GM20000 (cell line): ENCODE results near the gene TSSC4.

Experiments used
- DNase-seq: peaks from one replicate; pipeline ENCODE4 v3.0.0; 2012; ENCODE audit warnings: low spot score
- CTCF ChIP-seq: IDR thresholded peaks from 2 replicates; pipeline ENCODE4 v1.5.1; 2012; ENCODE audit warnings: mild to moderate bottlenecking, control low read depth; ENCODE audit errors: extremely low read depth, missing control alignments

Gene TSSC4

DNA sequence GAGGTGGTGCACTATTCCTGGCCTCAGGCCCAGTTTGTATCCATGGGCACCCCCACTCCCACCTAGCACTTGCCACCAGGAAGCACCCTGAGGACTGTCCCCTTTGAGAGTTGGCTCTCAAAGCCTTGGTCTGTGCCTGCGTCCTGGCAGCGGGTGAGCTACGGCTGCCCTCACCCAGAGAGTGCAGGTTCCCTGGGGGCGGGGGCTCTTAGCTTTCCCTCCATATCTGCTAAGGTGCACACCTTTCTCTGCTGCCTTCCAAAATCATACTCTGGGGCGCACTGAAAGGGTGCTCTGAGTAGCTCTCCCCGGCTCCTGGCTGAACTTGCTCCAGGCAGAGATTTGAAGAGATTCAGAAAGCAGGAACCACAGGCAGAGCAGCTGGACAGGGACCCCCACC, 51.4 kb downstream of the TSSC4 start:
- TF ChIP-seq CTCF: no peak
- no peak for DNase-seq

GRCh38 chr11:2452321-2453012, 51.9 kb downstream of the TSSC4 start:
- no peak for DNase-seq
- TF ChIP-seq CTCF: no peak

- no peak for DNase-seq
- TF ChIP-seq CTCF: no peak
Measured at GRCh38 chr11:2453436-2453835, 52.9 kb downstream of the TSSC4 start.
